HEK293 (cell line): ENCODE measurements around the gene CACNA1D.

ENCODE experiments used
- HOXA7 ChIP-seq: sonication (generic); formaldehyde crosslinking; IDR thresholded peaks from 2 replicates; pipeline ENCODE4 v1.8.1; 2022; ENCODE audit warnings: missing genetic modification reagents, borderline replicate concordance
- HOXC10 ChIP-seq: sonication (generic); formaldehyde crosslinking; IDR thresholded peaks from 2 replicates; pipeline ENCODE4 v1.8.1; 2023; ENCODE audit warnings: mild to moderate bottlenecking, missing genetic modification reagents
- ZNF133 ChIP-seq: fragments of 450-650 bp; formaldehyde crosslinking; IDR thresholded peaks from 2 replicates; pipeline ENCODE4 v1.5.1; 2016; ENCODE audit warnings: missing biosample characterization, missing genetic modification characterization
- ZNF16 ChIP-seq: fragments of 450-650 bp; formaldehyde crosslinking; IDR thresholded peaks from 2 replicates; pipeline ENCODE4 v1.5.1; 2016; ENCODE audit warnings: low read depth, missing biosample characterization, missing genetic modification characterization
- ZNF274 ChIP-seq, 2 experiments: fragments of 200-500 bp in 1 of 2; fragments of 450-650 bp in 1 of 2; sonication (Bioruptor generic) in 1 of 2; formaldehyde crosslinking in 1 of 2; IDR thresholded peaks; 2 replicates each; pipeline versions ENCODE4 v1.5.1 to v1.6.1; 2014 to 2016; ENCODE audit warnings: borderline replicate concordance in 1 of 2, inconsistent platforms in 1 of 2, low read length in 1 of 2, missing biosample characterization in 1 of 2, missing genetic modification characterization in 1 of 2
- TF ChIP-seq, protein P1 (sequence below): fragments of 450-650 bp; formaldehyde crosslinking; IDR thresholded peaks from 2 replicates; pipeline ENCODE4 v1.5.1; 2017; ENCODE audit warnings: missing biosample characterization, missing genetic modification characterization
- TF ChIP-seq, protein P2 (sequence below): fragments of 450-650 bp; formaldehyde crosslinking; IDR thresholded peaks from 2 replicates; pipeline ENCODE4 v1.5.1; 2016; ENCODE audit warnings: missing biosample characterization, missing genetic modification characterization

GRCh38 chr3:53818221-53819162 is 324.1 kb downstream of the CACNA1D start:
- TF ChIP-seq ZNF274 (IDR thresholded peaks at IDR 0.05; ENCODE audit: low read length) (no peak), ZNF274 (tag by site-specific recombination; IDR thresholded peaks at IDR 0.05; ENCODE audit: borderline replicate concordance) (no peak), HOXC10 (CRISPR knock-in tag) (no peak), HOXA7 (no peak), ZNF133 (tag by site-specific recombination) (no peak), ZNF16 (tag by site-specific recombination) (no peak)
- TF ChIP-seq, protein P1, sequence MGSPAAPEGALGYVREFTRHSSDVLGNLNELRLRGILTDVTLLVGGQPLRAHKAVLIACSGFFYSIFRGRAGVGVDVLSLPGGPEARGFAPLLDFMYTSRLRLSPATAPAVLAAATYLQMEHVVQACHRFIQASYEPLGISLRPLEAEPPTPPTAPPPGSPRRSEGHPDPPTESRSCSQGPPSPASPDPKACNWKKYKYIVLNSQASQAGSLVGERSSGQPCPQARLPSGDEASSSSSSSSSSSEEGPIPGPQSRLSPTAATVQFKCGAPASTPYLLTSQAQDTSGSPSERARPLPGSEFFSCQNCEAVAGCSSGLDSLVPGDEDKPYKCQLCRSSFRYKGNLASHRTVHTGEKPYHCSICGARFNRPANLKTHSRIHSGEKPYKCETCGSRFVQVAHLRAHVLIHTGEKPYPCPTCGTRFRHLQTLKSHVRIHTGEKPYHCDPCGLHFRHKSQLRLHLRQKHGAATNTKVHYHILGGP (tag by site-specific recombination) = no peak
- TF ChIP-seq, protein P2, sequence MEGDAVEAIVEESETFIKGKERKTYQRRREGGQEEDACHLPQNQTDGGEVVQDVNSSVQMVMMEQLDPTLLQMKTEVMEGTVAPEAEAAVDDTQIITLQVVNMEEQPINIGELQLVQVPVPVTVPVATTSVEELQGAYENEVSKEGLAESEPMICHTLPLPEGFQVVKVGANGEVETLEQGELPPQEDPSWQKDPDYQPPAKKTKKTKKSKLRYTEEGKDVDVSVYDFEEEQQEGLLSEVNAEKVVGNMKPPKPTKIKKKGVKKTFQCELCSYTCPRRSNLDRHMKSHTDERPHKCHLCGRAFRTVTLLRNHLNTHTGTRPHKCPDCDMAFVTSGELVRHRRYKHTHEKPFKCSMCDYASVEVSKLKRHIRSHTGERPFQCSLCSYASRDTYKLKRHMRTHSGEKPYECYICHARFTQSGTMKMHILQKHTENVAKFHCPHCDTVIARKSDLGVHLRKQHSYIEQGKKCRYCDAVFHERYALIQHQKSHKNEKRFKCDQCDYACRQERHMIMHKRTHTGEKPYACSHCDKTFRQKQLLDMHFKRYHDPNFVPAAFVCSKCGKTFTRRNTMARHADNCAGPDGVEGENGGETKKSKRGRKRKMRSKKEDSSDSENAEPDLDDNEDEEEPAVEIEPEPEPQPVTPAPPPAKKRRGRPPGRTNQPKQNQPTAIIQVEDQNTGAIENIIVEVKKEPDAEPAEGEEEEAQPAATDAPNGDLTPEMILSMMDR = no peak
